Measurements from ENCODE around the gene ANKRD12. TPM values are rescaled to one million over a fixed set of nuclear protein-coding genes. Genes with fewer than 3 reads are reported as not detected.

The ANKRD12 gene
- total and polyA plus RNA-seq, 2 donors (not counting 1 experiment from before 2014, with no cell fraction given): 8.0 to 183 TPM

DNA sequence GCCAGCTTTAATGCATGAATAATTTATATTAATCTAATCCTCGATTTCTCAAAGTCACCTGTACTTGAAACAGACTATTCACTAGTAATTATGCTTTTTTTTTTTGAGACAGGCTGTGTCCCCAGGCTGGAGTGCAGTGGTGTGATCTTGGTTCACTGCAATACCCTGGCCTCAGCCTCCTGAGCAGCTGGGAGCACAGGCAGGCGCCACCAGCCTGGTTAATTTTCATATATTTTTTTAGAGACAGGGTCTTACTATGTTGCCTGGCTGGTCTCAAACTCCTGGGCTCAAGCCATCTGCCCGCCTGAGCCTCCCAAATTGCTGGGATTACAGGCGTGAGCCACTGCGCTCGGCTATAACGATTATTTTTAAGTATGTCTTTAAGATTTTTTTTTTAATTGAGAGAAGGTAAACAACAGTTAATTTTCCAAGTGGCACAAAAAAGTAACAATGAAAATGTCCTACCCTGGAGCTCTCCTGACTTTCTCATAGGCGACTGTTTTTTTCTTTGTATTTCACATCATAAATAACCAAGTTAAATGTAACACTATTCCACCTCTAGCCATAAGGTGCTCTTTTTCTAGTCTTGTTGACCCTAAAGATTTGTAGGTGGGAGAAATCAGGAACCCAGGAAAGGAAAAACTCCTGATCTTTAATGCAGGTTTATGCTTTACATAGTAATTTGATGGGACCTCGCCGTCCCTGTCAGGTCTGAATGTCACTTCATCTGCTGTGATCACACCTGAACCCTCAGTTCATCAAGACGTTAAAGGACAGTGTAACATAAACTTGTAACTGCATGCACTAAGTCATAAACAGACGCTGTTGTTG is 1.3 kb upstream of the ANKRD12 start:
- Histone ChIP-seq H3K79me2 (ENCODE audit: control insufficient read depth, insufficient read depth, low read length) (peaks cover 29% of the 10 kb centered on the region), H3K27me3 (replicated peaks in 1 of 4; ENCODE audit: control extremely low read depth in 1 of 4, control insufficient read depth in 3 of 4, insufficient read depth in 4 of 4, low read length in 3 of 4) (no peaks in the 10 kb centered on the region), H3K36me3 (replicated peaks in 1 of 2; ENCODE audit: control extremely low read depth in 1 of 2, control insufficient read depth in 1 of 2, extremely low read depth in 1 of 2, insufficient read depth in 2 of 2, low read length in 1 of 2) (peaks cover 11 to 29% of the 10 kb centered on the region in 2 experiments), H3K9me3 (ENCODE audit: control extremely low read depth in 1 of 3, control insufficient read depth in 2 of 3, insufficient read depth in 1 of 3, low read length in 2 of 3) (no peaks in the 10 kb centered on the region), H4K20me1 (ENCODE audit: control insufficient read depth, insufficient read depth, low read length, poor library complexity, severe bottlenecking) (peaks cover 10% of the 10 kb centered on the region), H3K9ac (ENCODE audit: low read length) (peak overlapping the region; percentile 81), H3K4me2 (replicated peaks; ENCODE audit: low read depth, low read length, poor library complexity, severe bottlenecking) (peak overlapping the region; percentile 85), H3K27ac (ENCODE audit: low read length in 2 of 2) (peak overlapping the region; percentile 89 to 97), H3K4me3 (ENCODE audit: control extremely low read depth in 1 of 5, extremely low read depth in 1 of 5, insufficient read depth in 1 of 5, low read depth in 2 of 5, low read length in 4 of 5) (peak overlapping the region; percentile 66 to 89 (median 78)), H3K4me1 (ENCODE audit: control insufficient read depth in 2 of 2, insufficient read depth in 2 of 2, low read length in 2 of 2) (peaks cover 32 to 33% of the 10 kb centered on the region in 2 donors), H2AFZ (ENCODE audit: insufficient read depth, low read depth, low read length, poor library complexity, severe bottlenecking) (peak overlapping the region; percentile 86)
- 4% methylated on average over 4 of the region's 12 CpGs for WGBS (ENCODE audit: insufficient coverage)
- no peaks in the 10 kb centered on the region for H3K9me3 Mint-ChIP-seq (ENCODE audit: insufficient read depth)
- no peak for ATAC-seq (ENCODE audit: low read depth)
- intact Hi-C loops (cut with micrococcal nuclease): no loop called here
- ChIA-PET POLR2A (interaction anchor here (0.6 to 4.8 kb wide), 14 partner anchors 7 to 60 kb away, joined by 3 to 59 read pairs (median 4); partner anchors contain the start of gene NDUFV2), CTCF (interaction anchor here (0.7 to 4.7 kb wide), 12 partner anchors 9 to 64 kb away, joined by 3 to 23 read pairs (median 6); no protein-coding TSS in a partner anchor)
- no peak for TF ChIP-seq EZH2 (IDR thresholded peaks at IDR 0.05; ENCODE audit: borderline replicate concordance, insufficient read depth, low read depth, low read length, poor library complexity, severe bottlenecking)
- TF ChIP-seq, protein P1, sequence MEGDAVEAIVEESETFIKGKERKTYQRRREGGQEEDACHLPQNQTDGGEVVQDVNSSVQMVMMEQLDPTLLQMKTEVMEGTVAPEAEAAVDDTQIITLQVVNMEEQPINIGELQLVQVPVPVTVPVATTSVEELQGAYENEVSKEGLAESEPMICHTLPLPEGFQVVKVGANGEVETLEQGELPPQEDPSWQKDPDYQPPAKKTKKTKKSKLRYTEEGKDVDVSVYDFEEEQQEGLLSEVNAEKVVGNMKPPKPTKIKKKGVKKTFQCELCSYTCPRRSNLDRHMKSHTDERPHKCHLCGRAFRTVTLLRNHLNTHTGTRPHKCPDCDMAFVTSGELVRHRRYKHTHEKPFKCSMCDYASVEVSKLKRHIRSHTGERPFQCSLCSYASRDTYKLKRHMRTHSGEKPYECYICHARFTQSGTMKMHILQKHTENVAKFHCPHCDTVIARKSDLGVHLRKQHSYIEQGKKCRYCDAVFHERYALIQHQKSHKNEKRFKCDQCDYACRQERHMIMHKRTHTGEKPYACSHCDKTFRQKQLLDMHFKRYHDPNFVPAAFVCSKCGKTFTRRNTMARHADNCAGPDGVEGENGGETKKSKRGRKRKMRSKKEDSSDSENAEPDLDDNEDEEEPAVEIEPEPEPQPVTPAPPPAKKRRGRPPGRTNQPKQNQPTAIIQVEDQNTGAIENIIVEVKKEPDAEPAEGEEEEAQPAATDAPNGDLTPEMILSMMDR (IDR thresholded peaks at IDR 0.05): no peak
- peak overlapping the region; percentile 99 for H3K4me3 Mint-ChIP-seq
- no peak for DNase-seq
- no peaks in the 10 kb centered on the region for H3K27me3 Mint-ChIP-seq
- H3K27ac Mint-ChIP-seq: peak overlapping the region; percentile 99
- peaks cover 41% of the 10 kb centered on the region for H3K4me1 Mint-ChIP-seq

Data from B cell (primary cell).